Measurements from ENCODE around the gene FAM120B.

Gene FAM120B

GRCh38 chr6:170448317-170448716 lies 141.8 kb downstream of the FAM120B start:
- DNase-seq = peak; percentile 41

GRCh38 chr6:170448751-170449630 lies 142.4 kb downstream of the FAM120B start:
- peak; percentile 37 for DNase-seq

GRCh38 chr6:170449835-170450753 lies 143.5 kb downstream of the FAM120B start:
- DNase-seq = no peak

- DNase-seq = peak; percentile 50
These were observed 144.6 kb downstream of the FAM120B start for GRCh38 chr6:170450916-170451761.

- DNase-seq = peak; percentile 35
These were observed 145.4 kb downstream of the FAM120B start for GRCh38 chr6:170451762-170452651.

- no peak for DNase-seq
These were observed 146.4 kb downstream of the FAM120B start for GRCh38 chr6:170452767-170453545.

GRCh38 chr6:170453586-170454511 lies 147.3 kb downstream of the FAM120B start:
- no peak for DNase-seq

- DNase-seq = no peak
These were observed 148.1 kb downstream of the FAM120B start for GRCh38 chr6:170454512-170455285.

GRCh38 chr6:170455335-170455979 lies 148.9 kb downstream of the FAM120B start:
- no peak for DNase-seq

GRCh38 chr6:170456334-170456733 lies 149.8 kb downstream of the FAM120B start:
- no peak for DNase-seq

All from activated CD8-positive, alpha-beta memory T cell treated with anti-CD3 and anti-CD28 coated beads for 24 hours (primary cell).